Aorta (tissue), 5 donors: Measurements from ENCODE around the gene STS. TPM values are rescaled to one million over a fixed set of nuclear protein-coding genes. Genes with fewer than 3 reads are reported as not detected.
"Not testable (repeated sequence)": the region's sequence is repeated elsewhere in the genome, so short reads cannot be mapped to it uniquely, and the experiment has no call there.

Experiments
- ATAC-seq: fragments of 200-7000 bp; cut with Tn5 transposase; one replicate; pipeline ENCODE4 v1.9.1; 2022; ENCODE audit warnings: moderate library complexity; ENCODE audit not compliant: low FRiP score
- DNase-seq, 2 donors: peaks; one replicate each; pipeline ENCODE4 v3.0.0-alpha.2; 2020
- H3K27ac ChIP-seq, 2 donors: one replicate each; pipeline ENCODE4 v1.5.1; 2013; ENCODE audit warnings: low read length in 2 of 2, mild to moderate bottlenecking in 2 of 2, moderate library complexity in 2 of 2, control low read depth in 1 of 2, inconsistent platforms in 1 of 2, low read depth in 1 of 2
- H3K27me3 ChIP-seq, 2 donors: one replicate each; pipeline ENCODE4 v1.6.1; 2013; ENCODE audit warnings: control low read depth in 1 of 2, low read length in 1 of 2, mild to moderate bottlenecking in 1 of 2, moderate library complexity in 1 of 2; ENCODE audit not compliant: insufficient read depth in 2 of 2, control insufficient read depth in 1 of 2
- H3K36me3 ChIP-seq, 2 donors: one replicate each; pipeline ENCODE4 v1.6.1; 2013; ENCODE audit warnings: control low read depth in 1 of 2, low read length in 1 of 2, mild to moderate bottlenecking in 1 of 2; ENCODE audit not compliant: insufficient read depth in 2 of 2, control insufficient read depth in 1 of 2
- H3K4me1 ChIP-seq, 2 donors: one replicate each; pipeline ENCODE4 v1.6.1; 2013; ENCODE audit warnings: low read length in 2 of 2, control low read depth in 1 of 2, mild to moderate bottlenecking in 1 of 2, moderate library complexity in 1 of 2; ENCODE audit not compliant: insufficient read depth in 2 of 2, control insufficient read depth in 1 of 2
- H3K4me3 ChIP-seq, 2 donors: one replicate each; pipeline ENCODE4 v1.5.1; 2013; ENCODE audit warnings: low read length in 2 of 2, control low read depth in 1 of 2, mild to moderate bottlenecking in 1 of 2
- H3K9me3 ChIP-seq: one replicate; pipeline ENCODE4 v1.6.1; 2013; ENCODE audit warnings: mild to moderate bottlenecking, low read length; ENCODE audit not compliant: control insufficient read depth
- WGBS, 2 donors: extraction: QIAGEN DNeasy Blood & Tissue Kit; methylation state at CpG; one replicate each; pipeline ENCODE4 v1.1.7; 2013; 5-methylcytosine and 5-hydroxymethylcytosine counted together
- intact Hi-C, 2 donors: fragments of 100-400 bp; cut with DNase I; formaldehyde crosslinking; loops; one replicate each; pipeline versions ENCODE4 v1.14.2 to v1.15.0; 2022
- polyA plus RNA-seq, 2 donors: library from polyadenylated mRNA; stranded (reverse); fragments of 200-250 nt; gene quantifications; one replicate each; pipeline ENCODE4 v1.2.3, GENCODE V29; 2013
- total RNA-seq, 2 donors: library from RNA; stranded (reverse); fragmentation: NEBNext Ultra II Directional; extraction: Animal tissue kit (Norgen Biotek cat#: 25700); gene quantifications; one replicate each; pipeline ENCODE4 v1.2.1, GENCODE V29; 2021
- donor health status: healthy with polysubstance abuse.
- donor health status: Bipolar disorder and iron deficiency.
- donor health status: DM: no; HTN: no; CAD: no.
- donor health status: DM: no; HTN: no; CAD: no.
- donor health status: DM: yes; HTN: yes; CAD: no.

STS gene
- total and polyA plus RNA-seq, 4 donors, result 4.1 to 12.5 (median 11.9) TPM

- Histone ChIP-seq H3K27ac (no peak overlapping the region), H3K27me3 (no peaks in the 10 kb centered on the region), H3K4me1 (peaks cover 0 to under 1% of the 10 kb centered on the region in 2 donors), H3K36me3 (no peaks in the 10 kb centered on the region), H3K4me3 (no peak overlapping the region), H3K9me3 (no peaks in the 10 kb centered on the region)
- no peak for DNase-seq
- WGBS, 2 donors, result 70 to 75% methylated on average over 7 of the region's 7 CpGs
- intact Hi-C loops, result no loop called here
- ATAC-seq, result no peak
Measured at GRCh38 chrX:7159149-7159861, 11.8 kb downstream of the STS start.

DNA sequence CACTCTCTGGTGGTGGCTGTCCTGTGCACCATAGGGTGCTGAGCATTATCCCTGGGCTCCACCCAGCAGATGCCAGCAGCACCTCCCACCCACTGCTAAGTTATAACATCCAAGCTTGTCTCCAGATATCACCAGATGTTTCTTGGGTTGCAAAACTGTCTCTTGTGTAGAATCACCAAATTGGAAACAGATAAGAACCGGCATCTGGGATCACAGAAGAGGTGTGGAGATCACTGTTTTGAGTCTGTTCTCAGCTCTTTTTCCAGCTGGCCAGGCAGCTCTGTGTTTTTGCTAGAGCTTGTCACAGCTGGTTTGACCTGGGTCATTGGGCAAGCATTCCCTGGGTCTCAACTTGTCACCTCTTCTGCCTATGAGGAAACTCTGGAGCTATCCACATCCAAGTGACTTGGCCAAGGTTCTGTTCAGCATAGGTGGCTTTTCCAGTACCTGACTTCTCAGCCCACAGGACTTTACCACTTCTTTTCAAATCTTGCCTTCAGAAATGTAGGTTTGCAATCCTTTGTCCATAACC is 15.7 kb downstream of the STS start:
- Histone ChIP-seq H3K27me3 (no peaks in the 10 kb centered on the region), H3K4me1 (peaks cover 0 to 3% of the 10 kb centered on the region in 2 donors), H3K9me3 (no peaks in the 10 kb centered on the region), H3K4me3 (no peak overlapping the region), H3K27ac (no peak overlapping the region), H3K36me3 (no peaks in the 10 kb centered on the region)
- ATAC-seq (no peak), DNase-seq (no peak)
- intact Hi-C loops, result loop anchor here in 1 of 2 donors (10.0 kb wide), 1 partner anchor 172 kb away; no protein-coding TSS in a partner anchor
- WGBS, 2 donors, result 11 to 15% methylated on average over 1 of the region's 1 CpG

GRCh38 chrX:7164174-7164573 is 16.7 kb downstream of the STS start:
- Histone ChIP-seq H3K36me3 (no peaks in the 10 kb centered on the region), H3K27ac (no peak overlapping the region), H3K4me3 (no peak overlapping the region), H3K27me3 (no peaks in the 10 kb centered on the region), H3K4me1 (peaks cover 0 to 3% of the 10 kb centered on the region in 2 donors), H3K9me3 (no peaks in the 10 kb centered on the region)
- WGBS, 2 donors, result 27 to 38% methylated on average over 3 of the region's 3 CpGs
- intact Hi-C loops, result loop anchor here in 1 of 2 donors (10.0 kb wide), 1 partner anchor 171 kb away; no protein-coding TSS in a partner anchor
- DNase-seq (no peak), ATAC-seq (no peak)

- H3K27ac ChIP-seq, result no peak overlapping the region
- ATAC-seq (no peak), DNase-seq (no peak)
- H3K4me1 ChIP-seq, result peaks cover 0 to 3% of the 10 kb centered on the region in 2 donors
- H3K9me3 ChIP-seq, result no peaks in the 10 kb centered on the region
- no peaks in the 10 kb centered on the region for H3K27me3 ChIP-seq
- H3K36me3 ChIP-seq, result no peaks in the 10 kb centered on the region
- 88 to 98% methylated on average over 1 of the region's 1 CpG for WGBS, 2 donors
- H3K4me3 ChIP-seq, result no peak overlapping the region
- intact Hi-C loops, result loop anchor here in 1 of 2 donors (10.0 kb wide), 1 partner anchor 166 kb away; no protein-coding TSS in a partner anchor
Measured at GRCh38 chrX:7168371-7168770, 20.9 kb downstream of the STS start.

DNA sequence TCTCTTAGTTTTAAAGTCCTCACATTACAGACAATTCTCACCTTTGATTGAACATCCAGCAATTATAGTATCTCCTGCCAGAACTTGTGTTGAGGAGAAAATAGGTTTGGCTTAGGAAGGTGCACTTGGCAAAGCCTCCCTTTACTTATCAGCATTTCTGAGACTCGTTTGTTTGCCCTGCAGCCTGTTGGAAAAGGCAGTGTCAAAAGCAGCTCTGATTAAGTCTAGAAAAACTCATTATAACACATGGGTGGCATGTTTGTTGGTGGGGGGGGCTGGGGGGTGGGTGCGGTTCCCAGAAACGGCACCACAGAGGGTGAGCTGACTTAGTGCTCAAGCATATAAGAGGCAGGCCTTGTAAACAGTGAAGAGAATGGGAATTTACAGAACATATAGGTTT is 22.1 kb downstream of the STS start:
- Histone ChIP-seq H3K4me1 (no peaks in the 10 kb centered on the region), H3K27me3 (no peaks in the 10 kb centered on the region), H3K4me3 (no peak overlapping the region), H3K9me3 (no peaks in the 10 kb centered on the region), H3K27ac (no peak overlapping the region), H3K36me3 (no peaks in the 10 kb centered on the region)
- intact Hi-C loops, result loop anchor here in 1 of 2 donors (10.0 kb wide), 1 partner anchor 165 kb away; no protein-coding TSS in a partner anchor
- 9 to 11% methylated on average over 3 of the region's 3 CpGs for WGBS, 2 donors
- DNase-seq (no peak), ATAC-seq (no peak)

DNA sequence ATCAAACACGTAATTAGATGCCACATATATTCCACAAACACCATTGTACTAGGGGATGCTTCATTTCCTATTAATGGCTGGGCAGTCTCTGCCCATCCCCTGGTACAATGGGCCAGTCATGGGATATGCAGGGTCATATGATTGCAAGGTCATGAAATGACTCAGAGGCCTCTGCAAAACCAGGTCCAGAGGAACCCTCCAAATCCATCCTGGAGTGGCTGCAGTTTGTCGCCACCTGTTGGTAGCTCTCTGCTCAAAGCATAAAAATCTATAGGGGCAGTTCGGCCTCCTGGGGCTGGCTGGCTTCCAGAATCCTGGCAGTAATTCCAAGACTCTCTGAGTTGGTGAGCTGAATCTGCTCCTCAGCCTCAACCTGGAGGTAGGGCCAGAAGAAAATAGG is 23.4 kb downstream of the STS start:
- H3K27me3 ChIP-seq, result no peaks in the 10 kb centered on the region
- no peak overlapping the region for H3K27ac ChIP-seq
- WGBS, 2 donors, result 92 to 94% methylated on average over 3 of the region's 3 CpGs
- no peaks in the 10 kb centered on the region for H3K4me1 ChIP-seq
- H3K36me3 ChIP-seq, result no peaks in the 10 kb centered on the region
- peak in 1 of 2 donors; percentile 51 for DNase-seq
- no peak for ATAC-seq
- H3K9me3 ChIP-seq, result no peaks in the 10 kb centered on the region
- intact Hi-C loops, result no loop called here
- H3K4me3 ChIP-seq, result no peak overlapping the region

GRCh38 chrX:7178859-7179258 is 31.3 kb downstream of the STS start:
- DNase-seq, H3K4me3 ChIP-seq, H3K27ac ChIP-seq, H3K9me3 ChIP-seq, H3K36me3 ChIP-seq, intact Hi-C loops, H3K27me3 ChIP-seq, ATAC-seq, H3K4me1 ChIP-seq: not testable (repeated sequence)
- WGBS, 2 donors, result 83 to 94% methylated on average over 2 of the region's 2 CpGs

DNA sequence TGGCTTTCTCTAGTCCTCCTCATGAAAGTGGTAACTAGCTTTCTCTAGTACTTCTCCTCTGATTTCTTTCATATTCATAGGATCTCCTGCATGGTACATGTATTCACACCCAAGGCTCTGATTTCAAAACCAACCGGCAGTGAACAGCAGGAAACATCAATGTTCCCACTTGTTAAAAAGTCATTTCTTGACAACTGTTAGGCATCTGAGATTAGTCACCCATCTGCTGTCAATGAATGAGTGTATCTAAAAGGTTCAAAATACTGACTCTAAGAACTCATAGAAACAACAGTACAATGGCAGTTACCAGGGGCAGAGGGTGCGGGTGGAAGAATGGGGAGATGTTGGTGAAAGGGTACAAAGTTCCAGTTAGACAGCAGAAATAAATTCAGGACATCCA is 31.9 kb downstream of the STS start:
- DNase-seq (no peak), ATAC-seq (no peak)
- Histone ChIP-seq H3K27ac (no peak overlapping the region), H3K9me3 (no peaks in the 10 kb centered on the region), H3K4me3 (no peak overlapping the region), H3K4me1 (no peaks in the 10 kb centered on the region), H3K36me3 (no peaks in the 10 kb centered on the region), H3K27me3 (no peaks in the 10 kb centered on the region)
- 85 to 88% methylated on average over 2 of the region's 2 CpGs for WGBS, 2 donors
- intact Hi-C loops, result no loop called here

DNA sequence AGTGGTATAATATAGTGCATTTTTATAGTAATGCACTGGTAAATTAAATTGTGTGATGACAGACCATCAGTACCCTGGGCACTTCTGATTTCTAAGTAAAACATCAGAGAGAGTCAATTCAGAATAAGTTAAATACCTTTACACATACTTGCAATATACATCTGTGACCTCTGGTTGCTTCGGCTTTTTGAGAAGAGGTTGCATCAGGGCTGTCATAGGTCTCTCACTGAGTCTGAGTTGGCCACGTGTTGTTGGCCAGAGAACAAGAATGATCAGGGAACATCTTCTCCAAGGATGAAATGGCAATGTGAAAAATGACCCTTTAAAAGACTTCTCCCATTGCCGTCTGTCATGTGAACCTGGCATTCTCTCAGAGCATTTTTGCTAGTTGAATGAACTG is 37.3 kb downstream of the STS start:
- intact Hi-C loops, result no loop called here
- 81 to 87% methylated on average over 3 of the region's 3 CpGs for WGBS, 2 donors
- no peak overlapping the region for H3K27ac ChIP-seq
- ATAC-seq, result no peak
- H3K36me3 ChIP-seq, result no peaks in the 10 kb centered on the region
- H3K4me1 ChIP-seq, result no peaks in the 10 kb centered on the region
- H3K27me3 ChIP-seq, result no peaks in the 10 kb centered on the region
- H3K9me3 ChIP-seq, result no peaks in the 10 kb centered on the region
- no peak overlapping the region for H3K4me3 ChIP-seq
- no peak for DNase-seq
